Measurements from ENCODE around the gene FBXL19.
A peak's percentile ranks its signal among the peaks of the same experiment; 100 is the strongest.

FBXL19 gene

GRCh38 chr16:30986129-30986991 lies 63.0 kb downstream of the FBXL19 start:
- Histone ChIP-seq H3K4me3 (ENCODE audit: low read depth, low read length) (no peak overlapping the region), H3K27ac (peak overlapping the region; percentile 83; the same call in 1 of the 2 replicates), H3K9me3 (ENCODE audit: severe bottlenecking) (no peaks in the 10 kb centered on the region), H3K36me3 (peaks cover 40% of the 10 kb centered on the region), H3K27me3 (ENCODE audit: insufficient read depth, low read depth, severe bottlenecking) (no peaks in the 10 kb centered on the region)
- 0 out of 2 replicates have a peak, but pooled peaks have one; percentile 2 for TF ChIP-seq CTCF (IDR thresholded peaks at IDR 0.05; ENCODE audit: low read depth, low read length)
- DNase-seq: no peak

GRCh38 chr16:30987581-30988190 lies 64.3 kb downstream of the FBXL19 start:
- no peaks in the 10 kb centered on the region for H3K27me3 ChIP-seq (ENCODE audit: insufficient read depth, low read depth, severe bottlenecking)
- H3K36me3 ChIP-seq: peaks cover 32% of the 10 kb centered on the region

GRCh38 chr16:30989469-30990047 lies 66.2 kb downstream of the FBXL19 start:
- Histone ChIP-seq H3K27me3 (ENCODE audit: insufficient read depth, low read depth, severe bottlenecking) (no peaks in the 10 kb centered on the region), H3K27ac (peak overlapping the region; percentile 40; the same call in 1 of the 2 replicates), H3K9me3 (ENCODE audit: severe bottlenecking) (no peaks in the 10 kb centered on the region), H3K36me3 (peaks cover 22% of the 10 kb centered on the region), H3K4me3 (ENCODE audit: low read depth, low read length) (no peak overlapping the region)
- TF ChIP-seq CTCF (IDR thresholded peaks at IDR 0.05; ENCODE audit: low read depth, low read length): no peak
- no peak for DNase-seq

More at GRCh38 chr16:30987581-30988190, 64.3 kb downstream of the FBXL19 start:
- TF ChIP-seq CTCF (IDR thresholded peaks at IDR 0.05; ENCODE audit: low read depth, low read length): no peak
- no peak overlapping the region for H3K27ac ChIP-seq
- H3K4me3 ChIP-seq (ENCODE audit: low read depth, low read length): no peak overlapping the region
- DNase-seq: no peak
- H3K9me3 ChIP-seq (ENCODE audit: severe bottlenecking): no peaks in the 10 kb centered on the region

- Histone ChIP-seq H3K4me3 (ENCODE audit: low read depth, low read length) (no peak overlapping the region), H3K36me3 (peaks cover 18% of the 10 kb centered on the region), H3K9me3 (ENCODE audit: severe bottlenecking) (no peaks in the 10 kb centered on the region), H3K27ac (no peak overlapping the region), H3K27me3 (ENCODE audit: insufficient read depth, low read depth, severe bottlenecking) (no peaks in the 10 kb centered on the region)
- no peak for TF ChIP-seq CTCF (IDR thresholded peaks at IDR 0.05; ENCODE audit: low read depth, low read length)
- no peak for DNase-seq
Measured at GRCh38 chr16:30990105-30990504, 66.7 kb downstream of the FBXL19 start.

- no peak overlapping the region for H3K4me3 ChIP-seq (ENCODE audit: low read depth, low read length)
- no peak for DNase-seq
- peaks cover 13% of the 10 kb centered on the region for H3K36me3 ChIP-seq
- no peaks in the 10 kb centered on the region for H3K27me3 ChIP-seq (ENCODE audit: insufficient read depth, low read depth, severe bottlenecking)
- TF ChIP-seq CTCF (IDR thresholded peaks at IDR 0.05; ENCODE audit: low read depth, low read length): no peak
- no peak overlapping the region for H3K27ac ChIP-seq
- H3K9me3 ChIP-seq (ENCODE audit: severe bottlenecking): no peaks in the 10 kb centered on the region
Measured at GRCh38 chr16:30991052-30991451, 67.7 kb downstream of the FBXL19 start.

All from WERI-Rb-1 (cell line).